ENCODE results near the gene RNF212.

The RNF212 gene

DNA sequence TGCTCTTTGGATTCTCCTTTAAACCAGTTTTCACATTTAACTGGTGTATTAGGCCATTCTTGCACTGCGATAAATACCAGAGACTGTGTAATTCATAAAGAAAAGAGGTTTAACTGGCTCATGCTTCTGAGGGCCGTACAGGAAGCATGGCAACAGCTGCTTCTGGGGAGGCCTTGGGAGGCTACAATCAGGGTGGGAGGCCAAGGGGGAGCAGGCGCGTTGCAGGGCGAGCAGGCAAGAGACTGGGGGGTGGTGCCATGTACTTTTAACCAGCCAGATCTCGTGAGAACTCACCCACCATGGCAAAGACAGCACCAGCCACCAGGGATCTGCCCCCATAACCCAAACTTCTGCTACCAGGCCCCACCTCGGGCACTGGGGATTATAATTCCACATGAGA, 38.1 kb downstream of the RNF212 start:
- no peak overlapping the region for H3K9ac ChIP-seq (ENCODE audit: low read length)
- H3K56ac ChIP-seq (ENCODE audit: low read length), result no peak overlapping the region
- no peak overlapping the region for H3K4me2 ChIP-seq (ENCODE audit: low read length)
- H2BK5ac ChIP-seq (ENCODE audit: low read length), result no peak overlapping the region
- no peaks in the 10 kb centered on the region for H3K27me3 ChIP-seq (ENCODE audit: insufficient read depth, low read length, poor library complexity)
- no peak overlapping the region for H3K4me3 ChIP-seq (ENCODE audit: low read length)
- H2BK15ac ChIP-seq (replicated peaks; ENCODE audit: low read depth), result no peak overlapping the region
- H3K79me1 ChIP-seq (ENCODE audit: low read length), result no peaks in the 10 kb centered on the region
- no peaks in the 10 kb centered on the region for H3K4me1 ChIP-seq (ENCODE audit: control insufficient read depth, low read depth, low read length)
- H3K27ac ChIP-seq (ENCODE audit: low read depth, low read length), result no peak overlapping the region
- H3K18ac ChIP-seq (ENCODE audit: low read length), result no peak overlapping the region
- H2AK5ac ChIP-seq (ENCODE audit: low read length), result no peak overlapping the region
- H2BK120ac ChIP-seq (ENCODE audit: low read depth, low read length), result no peak overlapping the region
- WGBS (ENCODE audit: extremely low coverage, insufficient coverage, low lambda C conversion rate), result no CpG with 5 or more reads among the region's 7 CpGs
- H3K23ac ChIP-seq (ENCODE audit: low read length), result no peak overlapping the region
- H3K36me3 ChIP-seq (ENCODE audit: control insufficient read depth, insufficient read depth, low read length), result no peaks in the 10 kb centered on the region
- no peak overlapping the region for H3K4ac ChIP-seq (ENCODE audit: low read depth, low read length)
- no peak overlapping the region for H4K5ac ChIP-seq (ENCODE audit: low read length)
- no peaks in the 10 kb centered on the region for H3K79me2 ChIP-seq (ENCODE audit: control insufficient read depth, insufficient read depth, low read length)
- DNase-seq, result no peak
- no peak overlapping the region for H4K8ac ChIP-seq (ENCODE audit: low read depth, low read length)

DNA sequence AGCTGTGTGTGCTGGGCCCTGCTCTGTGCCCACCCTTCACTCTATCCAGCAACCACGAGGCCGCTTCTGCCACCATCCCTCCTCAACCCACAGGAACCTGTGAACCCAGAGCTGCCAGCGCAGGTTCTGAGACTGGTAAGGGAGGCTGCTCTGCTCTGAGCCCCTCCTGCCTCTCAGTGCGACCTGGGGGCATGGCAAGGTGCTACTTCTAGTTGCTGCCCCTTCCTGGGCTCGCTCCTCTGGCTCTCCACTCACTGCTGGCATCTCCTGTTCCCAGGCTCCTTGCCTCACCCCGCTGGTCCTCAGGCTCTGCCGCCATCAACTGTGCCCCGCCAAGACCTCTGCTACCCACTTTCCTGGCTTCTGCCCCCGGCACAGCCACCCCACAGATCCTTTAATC, 39.3 kb downstream of the RNF212 start:
- Histone ChIP-seq H3K9ac (ENCODE audit: low read length) (no peak overlapping the region), H2BK15ac (replicated peaks; ENCODE audit: low read depth) (no peak overlapping the region), H3K56ac (ENCODE audit: low read length) (no peak overlapping the region), H3K4ac (ENCODE audit: low read depth, low read length) (no peak overlapping the region), H3K18ac (ENCODE audit: low read length) (no peak overlapping the region), H3K4me2 (ENCODE audit: low read length) (no peak overlapping the region), H3K27ac (ENCODE audit: low read depth, low read length) (no peak overlapping the region), H3K79me2 (ENCODE audit: control insufficient read depth, insufficient read depth, low read length) (no peaks in the 10 kb centered on the region), H3K23ac (ENCODE audit: low read length) (no peak overlapping the region), H3K4me3 (ENCODE audit: low read length) (no peak overlapping the region), H3K79me1 (ENCODE audit: low read length) (no peaks in the 10 kb centered on the region), H3K27me3 (ENCODE audit: insufficient read depth, low read length, poor library complexity) (no peaks in the 10 kb centered on the region), H3K4me1 (ENCODE audit: control insufficient read depth, low read depth, low read length) (no peaks in the 10 kb centered on the region), H4K5ac (ENCODE audit: low read length) (no peak overlapping the region), H3K36me3 (ENCODE audit: control insufficient read depth, insufficient read depth, low read length) (no peaks in the 10 kb centered on the region), H2BK5ac (ENCODE audit: low read length) (no peak overlapping the region), H2BK120ac (ENCODE audit: low read depth, low read length) (no peak overlapping the region), H2AK5ac (ENCODE audit: low read length) (no peak overlapping the region), H4K8ac (ENCODE audit: low read depth, low read length) (no peak overlapping the region)
- no CpG with 5 or more reads among the region's 9 CpGs for WGBS (ENCODE audit: extremely low coverage, insufficient coverage, low lambda C conversion rate)
- DNase-seq, result no peak

DNA sequence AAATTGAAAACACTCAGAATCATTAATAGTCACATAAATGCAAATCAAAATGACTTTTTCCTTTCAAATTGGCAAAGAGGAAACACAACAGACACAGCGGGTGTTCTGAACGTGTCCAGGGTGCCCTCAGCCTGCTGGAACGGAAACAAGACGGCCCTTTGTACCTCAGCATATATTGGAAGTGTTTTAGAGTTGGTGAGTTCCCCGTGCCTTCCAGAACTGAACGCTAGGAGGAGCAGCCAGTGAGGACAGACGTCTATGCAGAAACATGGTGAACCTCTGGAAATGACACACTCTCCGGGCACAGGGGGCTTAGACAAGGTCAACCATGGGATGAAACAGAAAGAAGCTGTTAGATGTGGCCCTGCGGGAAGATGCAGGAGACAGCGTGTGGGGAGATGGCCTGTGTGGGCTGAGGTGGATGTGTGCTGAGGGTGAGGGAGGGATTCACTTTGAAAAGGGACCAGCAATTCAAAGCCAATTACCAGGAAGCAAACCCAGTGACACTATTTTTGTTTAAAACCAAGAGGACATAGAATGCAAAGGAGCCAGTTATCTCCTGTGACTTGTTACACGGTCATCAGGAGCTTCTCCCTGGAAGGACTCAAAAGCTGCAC, 40.4 kb downstream of the RNF212 start:
- Histone ChIP-seq H3K27me3 (ENCODE audit: insufficient read depth, low read length, poor library complexity) (no peaks in the 10 kb centered on the region), H2BK5ac (ENCODE audit: low read length) (no peak overlapping the region), H2BK15ac (replicated peaks; ENCODE audit: low read depth) (no peak overlapping the region), H3K79me1 (ENCODE audit: low read length) (no peaks in the 10 kb centered on the region), H3K23ac (ENCODE audit: low read length) (no peak overlapping the region), H3K4me1 (ENCODE audit: control insufficient read depth, low read depth, low read length) (no peaks in the 10 kb centered on the region), H4K8ac (ENCODE audit: low read depth, low read length) (no peak overlapping the region), H4K5ac (ENCODE audit: low read length) (no peak overlapping the region), H3K9ac (ENCODE audit: low read length) (no peak overlapping the region), H3K4me3 (ENCODE audit: low read length) (no peak overlapping the region), H3K79me2 (ENCODE audit: control insufficient read depth, insufficient read depth, low read length) (no peaks in the 10 kb centered on the region), H3K4me2 (ENCODE audit: low read length) (no peak overlapping the region), H3K56ac (ENCODE audit: low read length) (no peak overlapping the region), H3K18ac (ENCODE audit: low read length) (no peak overlapping the region), H2AK5ac (ENCODE audit: low read length) (no peak overlapping the region), H2BK120ac (ENCODE audit: low read depth, low read length) (no peak overlapping the region), H3K27ac (ENCODE audit: low read depth, low read length) (no peak overlapping the region), H3K4ac (ENCODE audit: low read depth, low read length) (no peak overlapping the region), H3K36me3 (ENCODE audit: control insufficient read depth, insufficient read depth, low read length) (no peaks in the 10 kb centered on the region)
- peak; percentile 57 for DNase-seq
- no CpG with 5 or more reads among the region's 11 CpGs for WGBS (ENCODE audit: extremely low coverage, insufficient coverage, low lambda C conversion rate)

DNA sequence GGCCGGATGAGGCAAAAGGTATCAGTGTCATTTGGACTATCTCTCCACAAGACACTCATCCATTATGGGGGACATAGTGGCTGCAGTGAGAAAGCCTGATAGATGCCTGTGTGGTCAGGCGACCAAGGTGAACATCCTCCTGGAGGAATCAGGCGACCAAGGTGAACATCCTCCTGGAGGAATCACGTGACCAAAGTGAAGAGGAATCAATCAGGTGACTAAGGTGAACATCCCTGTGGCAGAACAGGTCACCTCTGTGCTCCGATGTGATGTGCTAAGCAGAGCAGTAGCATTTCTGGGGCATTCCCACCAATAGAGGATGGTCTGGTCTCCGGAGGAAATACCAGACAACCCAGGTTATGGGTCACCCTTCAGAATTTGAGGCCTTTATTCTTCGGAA, 44.0 kb downstream of the RNF212 start:
- no CpG with 5 or more reads among the region's 7 CpGs for WGBS (ENCODE audit: extremely low coverage, insufficient coverage, low lambda C conversion rate)
- H3K23ac ChIP-seq (ENCODE audit: low read length), result no peak overlapping the region
- DNase-seq, result no peak
- no peak overlapping the region for H3K9ac ChIP-seq (ENCODE audit: low read length)
- H2AK5ac ChIP-seq (ENCODE audit: low read length), result no peak overlapping the region
- no peaks in the 10 kb centered on the region for H3K36me3 ChIP-seq (ENCODE audit: control insufficient read depth, insufficient read depth, low read length)
- H3K27ac ChIP-seq (ENCODE audit: low read depth, low read length), result no peak overlapping the region
- no peak overlapping the region for H2BK120ac ChIP-seq (ENCODE audit: low read depth, low read length)
- H3K27me3 ChIP-seq (ENCODE audit: insufficient read depth, low read length, poor library complexity), result no peaks in the 10 kb centered on the region
- no peaks in the 10 kb centered on the region for H3K4me1 ChIP-seq (ENCODE audit: control insufficient read depth, low read depth, low read length)
- H2BK15ac ChIP-seq (replicated peaks; ENCODE audit: low read depth), result no peak overlapping the region
- no peaks in the 10 kb centered on the region for H3K79me1 ChIP-seq (ENCODE audit: low read length)
- H3K4ac ChIP-seq (ENCODE audit: low read depth, low read length), result no peak overlapping the region
- no peak overlapping the region for H4K5ac ChIP-seq (ENCODE audit: low read length)
- no peak overlapping the region for H3K4me2 ChIP-seq (ENCODE audit: low read length)
- no peak overlapping the region for H3K56ac ChIP-seq (ENCODE audit: low read length)
- H2BK5ac ChIP-seq (ENCODE audit: low read length), result no peak overlapping the region
- H3K18ac ChIP-seq (ENCODE audit: low read length), result no peak overlapping the region
- no peak overlapping the region for H4K8ac ChIP-seq (ENCODE audit: low read depth, low read length)
- H3K79me2 ChIP-seq (ENCODE audit: control insufficient read depth, insufficient read depth, low read length), result no peaks in the 10 kb centered on the region
- no peak overlapping the region for H3K4me3 ChIP-seq (ENCODE audit: low read length)

DNA sequence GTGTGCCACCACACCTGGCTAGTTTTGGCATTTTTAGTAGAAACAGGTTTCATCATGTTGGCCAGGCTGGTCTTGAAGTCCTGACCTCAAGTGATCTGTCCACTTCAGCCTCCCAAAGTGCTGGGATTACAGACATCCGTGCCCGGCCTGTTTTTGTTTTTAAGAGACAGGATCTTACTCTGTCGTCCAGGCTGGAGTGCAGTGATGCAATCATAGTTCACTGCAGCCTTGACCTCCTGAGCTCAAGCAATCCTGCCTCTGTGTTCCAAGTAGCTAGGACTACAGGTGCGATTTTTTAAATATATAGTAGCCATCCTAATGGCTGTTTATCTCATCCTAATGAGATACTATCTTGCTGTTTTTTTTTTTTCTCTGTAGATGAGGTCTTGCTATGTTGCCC, 47.6 kb downstream of the RNF212 start:
- no peak overlapping the region for H4K5ac ChIP-seq (ENCODE audit: low read length)
- H3K4me3 ChIP-seq (ENCODE audit: low read length), result no peak overlapping the region
- no peak overlapping the region for H3K4ac ChIP-seq (ENCODE audit: low read depth, low read length)
- H3K27ac ChIP-seq (ENCODE audit: low read depth, low read length), result no peak overlapping the region
- H3K4me2 ChIP-seq (ENCODE audit: low read length), result no peak overlapping the region
- no peaks in the 10 kb centered on the region for H3K79me1 ChIP-seq (ENCODE audit: low read length)
- no peaks in the 10 kb centered on the region for H3K36me3 ChIP-seq (ENCODE audit: control insufficient read depth, insufficient read depth, low read length)
- H3K4me1 ChIP-seq (ENCODE audit: control insufficient read depth, low read depth, low read length), result no peaks in the 10 kb centered on the region
- H2AK5ac ChIP-seq (ENCODE audit: low read length), result no peak overlapping the region
- no peaks in the 10 kb centered on the region for H3K79me2 ChIP-seq (ENCODE audit: control insufficient read depth, insufficient read depth, low read length)
- WGBS (ENCODE audit: extremely low coverage, insufficient coverage, low lambda C conversion rate), result no CpG with 5 or more reads among the region's 4 CpGs
- DNase-seq, result no peak
- no peaks in the 10 kb centered on the region for H3K27me3 ChIP-seq (ENCODE audit: insufficient read depth, low read length, poor library complexity)
- H2BK5ac ChIP-seq (ENCODE audit: low read length), result no peak overlapping the region
- no peak overlapping the region for H3K9ac ChIP-seq (ENCODE audit: low read length)
- H4K8ac ChIP-seq (ENCODE audit: low read depth, low read length), result no peak overlapping the region
- H2BK120ac ChIP-seq (ENCODE audit: low read depth, low read length), result no peak overlapping the region
- H3K23ac ChIP-seq (ENCODE audit: low read length), result no peak overlapping the region
- H3K18ac ChIP-seq (ENCODE audit: low read length), result no peak overlapping the region
- H3K56ac ChIP-seq (ENCODE audit: low read length), result no peak overlapping the region
- no peak overlapping the region for H2BK15ac ChIP-seq (replicated peaks; ENCODE audit: low read depth)

DNA sequence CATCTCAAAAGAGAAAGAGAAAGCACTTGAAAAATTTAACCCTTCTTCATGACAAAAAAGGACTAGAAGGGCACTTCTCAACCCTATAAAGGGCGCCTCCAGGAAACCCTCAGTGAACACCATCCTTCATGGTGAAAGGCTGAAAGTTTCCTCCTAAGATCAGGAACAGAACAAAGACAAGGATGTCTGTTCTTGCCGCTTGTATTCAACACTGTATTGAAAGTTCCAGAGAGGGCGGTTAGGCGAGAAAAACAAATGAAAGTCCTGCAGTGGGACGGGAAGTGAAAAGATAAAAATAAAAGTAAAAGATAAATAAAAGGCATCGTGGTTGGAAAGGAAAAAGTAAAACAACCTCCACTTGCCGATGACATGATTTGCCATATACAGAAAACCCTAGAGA, 50.9 kb downstream of the RNF212 start:
- Histone ChIP-seq H2AK5ac (ENCODE audit: low read length) (no peak overlapping the region), H3K27ac (ENCODE audit: low read depth, low read length) (no peak overlapping the region), H3K56ac (ENCODE audit: low read length) (no peak overlapping the region), H3K27me3 (ENCODE audit: insufficient read depth, low read length, poor library complexity) (no peaks in the 10 kb centered on the region), H4K5ac (ENCODE audit: low read length) (no peak overlapping the region), H2BK120ac (ENCODE audit: low read depth, low read length) (no peak overlapping the region), H3K79me2 (ENCODE audit: control insufficient read depth, insufficient read depth, low read length) (no peaks in the 10 kb centered on the region), H3K4me3 (ENCODE audit: low read length) (no peak overlapping the region), H3K79me1 (ENCODE audit: low read length) (no peaks in the 10 kb centered on the region), H3K9ac (ENCODE audit: low read length) (no peak overlapping the region), H2BK15ac (replicated peaks; ENCODE audit: low read depth) (no peak overlapping the region), H2BK5ac (ENCODE audit: low read length) (no peak overlapping the region), H3K4me2 (ENCODE audit: low read length) (no peak overlapping the region), H3K36me3 (ENCODE audit: control insufficient read depth, insufficient read depth, low read length) (no peaks in the 10 kb centered on the region), H3K4me1 (ENCODE audit: control insufficient read depth, low read depth, low read length) (no peaks in the 10 kb centered on the region), H3K23ac (ENCODE audit: low read length) (no peak overlapping the region), H4K8ac (ENCODE audit: low read depth, low read length) (no peak overlapping the region), H3K4ac (ENCODE audit: low read depth, low read length) (no peak overlapping the region), H3K18ac (ENCODE audit: low read length) (no peak overlapping the region)
- 100% methylated on average over 1 of the region's 7 CpGs for WGBS (ENCODE audit: extremely low coverage, insufficient coverage, low lambda C conversion rate)
- DNase-seq, result no peak

Data from mesendoderm (in vitro differentiated cells).